Stimulated activated CD8-positive, alpha-beta memory T cell treated with anti-CD3 and anti-CD28 coated beads, Interleukin-12 subunit alpha, Interleukin-12 subunit beta, amount 100 ng/mL, for 4 hours (primary cell): ENCODE measurements around the gene BUB1.
"Not testable (repeated sequence)": the region's sequence is repeated elsewhere in the genome, so short reads cannot be mapped to it uniquely, and the experiment has no call there.

Source experiments
- DNase-seq: peaks from one replicate; pipeline ENCODE4 v3.0.0-alpha.2; 2020; ENCODE audit warnings: low read depth

The BUB1 gene

DNA sequence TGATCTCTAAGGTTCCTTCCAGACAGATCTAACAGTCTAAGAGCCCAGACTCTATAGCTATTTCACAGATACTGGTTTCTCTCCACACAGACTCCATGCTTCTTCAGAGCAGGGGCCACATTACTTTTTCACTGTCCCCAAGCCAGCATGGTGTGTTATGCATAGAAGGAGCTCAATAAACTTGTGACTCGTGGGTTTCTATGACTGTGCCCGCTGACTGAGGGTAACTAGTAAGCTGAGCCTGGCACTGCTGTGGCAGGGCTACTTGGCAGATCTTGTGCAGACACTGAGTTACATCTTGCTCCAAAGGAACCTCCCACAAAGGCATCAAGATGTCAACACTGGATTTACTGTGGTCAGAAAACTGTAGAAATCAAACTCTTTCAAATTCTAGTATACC, 85.9 kb downstream of the BUB1 start:
- not testable (repeated sequence) for DNase-seq

- DNase-seq = not testable (repeated sequence)
These were observed 88.1 kb downstream of the BUB1 start for GRCh38 chr2:110589677-110590330.

- DNase-seq = not testable (repeated sequence)
These were observed 89.3 kb downstream of the BUB1 start for GRCh38 chr2:110588520-110588919.
